HG03571 (cell line): Measurements from ENCODE around the gene ARHGAP27.
"Not testable (repeated sequence)": the region's sequence is repeated elsewhere in the genome, so short reads cannot be mapped to it uniquely, and the experiment has no call there.

Experiments used
- ATAC-seq: cut with Tn5 transposase; IDR thresholded peaks from one replicate; pipeline ENCODE4 v1.9.1; 2021; ENCODE audit not compliant: unreplicated experiment

The ARHGAP27 gene

DNA sequence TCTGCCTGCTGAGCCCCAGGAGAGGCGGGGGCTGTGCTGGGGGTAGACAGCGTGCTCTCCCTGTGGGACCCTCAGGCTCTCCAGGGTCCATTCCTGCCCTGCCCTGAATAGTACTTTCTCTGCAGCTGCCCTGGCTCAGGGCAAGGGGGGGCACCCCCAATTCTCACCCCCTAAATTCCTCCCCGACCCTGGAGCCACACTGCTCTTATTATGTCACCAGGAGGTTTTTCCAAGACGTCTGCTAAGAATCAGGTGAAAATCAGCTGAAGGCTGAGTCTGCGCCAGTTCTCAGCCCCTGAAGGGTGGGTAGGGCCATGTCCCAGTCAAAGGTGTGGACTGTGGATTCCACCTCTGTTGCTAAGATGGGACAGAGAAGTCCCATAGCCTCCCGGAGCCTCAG lies 66.0 kb downstream of the ARHGAP27 start:
- no peak for ATAC-seq

DNA sequence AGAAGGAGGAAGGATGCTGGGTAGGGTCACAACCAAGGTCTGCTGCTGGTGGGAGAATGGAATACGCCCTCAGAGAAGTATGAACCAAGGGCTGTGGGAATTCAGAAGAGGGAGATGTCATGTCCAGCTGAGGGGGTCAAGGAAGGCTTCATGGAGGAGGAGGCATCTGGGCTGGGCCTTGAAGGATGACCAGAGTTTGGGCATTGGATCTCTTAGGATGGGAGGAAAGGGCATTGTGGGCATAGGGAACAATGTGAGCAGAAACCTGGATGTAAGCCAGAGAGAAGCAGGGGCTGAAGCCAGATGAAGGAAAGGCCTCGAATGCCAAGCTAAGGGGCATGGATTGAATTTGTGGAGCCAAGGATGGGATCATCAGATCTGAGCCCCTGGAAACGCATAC lies 66.6 kb downstream of the ARHGAP27 start:
- no peak for ATAC-seq

DNA sequence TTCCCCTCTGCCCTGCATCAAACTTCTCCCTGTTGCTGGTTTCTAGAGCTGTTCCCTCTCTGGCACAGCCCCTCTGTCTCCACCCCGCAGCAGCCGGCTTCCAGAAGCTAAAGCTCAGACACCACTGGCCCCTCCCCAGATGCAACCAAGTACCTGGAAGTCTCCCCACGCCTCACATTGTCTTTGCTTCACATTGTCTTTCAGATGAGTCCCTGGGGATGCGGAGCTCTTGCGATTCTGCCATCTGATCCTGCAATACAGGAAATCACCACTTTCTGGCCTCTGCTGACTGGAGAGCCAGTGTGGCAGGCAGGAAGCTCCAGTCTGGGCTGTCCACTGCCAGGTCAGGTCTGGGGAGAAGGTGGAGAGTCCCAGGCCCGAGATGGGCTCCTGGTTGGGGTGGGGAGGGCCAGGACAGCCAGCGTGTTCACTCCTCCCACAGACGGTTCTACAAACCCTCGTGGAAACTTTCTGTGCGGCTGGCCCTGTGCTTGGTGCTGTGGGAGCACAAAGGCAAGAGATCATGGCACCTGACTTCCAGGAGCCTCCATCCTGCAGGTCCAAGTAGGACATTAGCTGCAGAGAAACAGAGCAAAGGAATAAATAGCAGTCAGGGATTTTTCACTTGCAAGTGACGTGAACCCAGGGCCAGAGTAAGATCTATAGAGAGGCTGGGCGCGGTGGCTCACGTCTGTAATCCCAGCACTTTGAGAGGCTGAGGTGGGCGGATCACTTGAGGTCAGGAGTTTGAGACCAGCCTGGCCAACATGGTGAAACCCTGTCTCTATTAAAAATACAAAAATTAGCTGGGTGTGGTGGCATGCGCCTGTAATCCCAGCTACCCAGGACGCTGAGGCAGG lies 67.9 kb downstream of the ARHGAP27 start:
- no peak for ATAC-seq

DNA sequence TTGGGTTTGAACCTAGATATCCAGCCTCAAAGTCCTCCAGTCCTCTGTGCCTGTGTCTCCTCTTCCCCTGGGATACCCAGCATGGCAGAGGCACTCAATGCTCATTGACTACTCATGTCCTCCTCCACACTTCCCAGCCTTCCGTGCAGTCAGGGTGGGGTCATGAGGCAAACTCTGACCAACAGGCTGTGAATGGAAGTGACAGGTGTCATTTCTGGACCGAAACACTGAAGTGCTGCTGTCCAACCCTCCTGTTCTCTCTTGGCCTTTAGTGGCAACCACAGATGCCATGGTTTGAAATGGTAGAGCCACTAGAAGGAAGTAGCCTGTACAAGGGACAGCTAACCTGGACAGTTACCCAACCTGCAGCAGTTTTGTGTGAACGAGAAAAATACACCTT lies 69.2 kb downstream of the ARHGAP27 start:
- no peak for ATAC-seq

DNA sequence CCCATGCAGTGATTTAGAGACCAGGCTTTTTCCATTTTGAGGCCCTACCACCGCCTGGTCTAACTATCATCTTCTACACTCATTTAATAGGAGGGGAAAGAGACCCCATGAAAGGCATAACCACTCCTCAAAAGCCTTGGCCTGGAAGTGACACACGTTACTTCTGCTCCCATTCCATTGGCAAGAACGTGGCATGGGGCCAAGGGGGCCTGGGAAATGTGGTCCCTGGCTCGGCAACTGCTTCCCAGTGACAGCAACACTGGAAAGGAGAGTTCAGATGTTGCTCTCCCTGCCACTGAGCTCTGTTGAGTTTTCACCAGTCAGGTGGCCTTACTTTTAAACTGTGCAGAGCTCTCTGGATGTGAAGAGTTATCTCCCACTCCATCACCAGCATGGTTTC lies 70.7 kb downstream of the ARHGAP27 start:
- no peak for ATAC-seq

DNA sequence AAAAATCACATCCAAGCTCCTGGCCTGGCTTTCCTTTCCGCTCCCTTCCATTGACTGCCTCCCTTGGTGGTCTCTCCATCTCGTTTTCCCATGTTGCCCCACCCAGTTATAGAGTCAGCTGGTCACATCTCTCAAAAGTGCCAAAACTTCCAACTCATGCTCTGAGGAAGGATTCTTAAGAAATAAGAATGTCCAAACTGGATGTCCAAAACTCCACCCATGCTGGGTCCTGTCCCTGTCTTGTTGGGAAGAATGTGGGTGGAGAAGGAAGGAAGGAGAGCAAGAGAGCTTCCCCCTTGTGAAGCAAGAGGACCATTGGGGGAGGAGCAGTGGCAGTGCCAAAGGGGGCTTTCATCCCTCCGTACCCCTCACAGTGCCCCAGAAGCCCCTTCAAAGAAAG lies 71.2 kb downstream of the ARHGAP27 start:
- no peak for ATAC-seq

DNA sequence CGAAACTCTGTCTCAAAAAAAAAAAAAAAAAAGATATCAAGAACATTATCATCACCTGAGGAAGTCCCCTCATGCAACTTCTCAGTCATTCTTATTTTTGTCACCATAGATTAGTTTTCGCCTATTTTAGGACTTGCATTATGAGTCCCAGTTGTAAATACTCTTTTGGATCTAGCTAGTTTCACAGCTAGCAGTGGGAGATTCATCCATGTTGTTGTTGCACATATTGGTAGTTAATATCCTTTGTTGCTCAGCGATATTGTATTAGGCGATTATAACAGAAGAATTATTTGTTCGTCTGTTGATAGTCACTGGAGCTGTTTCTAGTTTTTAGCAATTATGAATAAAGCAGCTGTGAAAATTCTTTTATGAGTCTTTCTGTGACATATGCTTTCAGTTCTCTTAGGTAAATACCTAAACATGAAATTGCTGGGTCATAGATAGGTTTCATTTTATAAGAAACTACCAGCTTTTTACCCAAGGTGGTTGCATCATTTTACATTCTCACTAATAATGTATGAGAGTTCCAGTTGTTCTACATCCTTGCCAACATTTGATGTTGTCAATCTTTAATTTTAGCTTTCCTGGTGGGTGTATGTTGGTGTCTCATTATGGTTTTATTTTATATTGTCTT lies 75.2 kb downstream of the ARHGAP27 start:
- no peak for ATAC-seq

DNA sequence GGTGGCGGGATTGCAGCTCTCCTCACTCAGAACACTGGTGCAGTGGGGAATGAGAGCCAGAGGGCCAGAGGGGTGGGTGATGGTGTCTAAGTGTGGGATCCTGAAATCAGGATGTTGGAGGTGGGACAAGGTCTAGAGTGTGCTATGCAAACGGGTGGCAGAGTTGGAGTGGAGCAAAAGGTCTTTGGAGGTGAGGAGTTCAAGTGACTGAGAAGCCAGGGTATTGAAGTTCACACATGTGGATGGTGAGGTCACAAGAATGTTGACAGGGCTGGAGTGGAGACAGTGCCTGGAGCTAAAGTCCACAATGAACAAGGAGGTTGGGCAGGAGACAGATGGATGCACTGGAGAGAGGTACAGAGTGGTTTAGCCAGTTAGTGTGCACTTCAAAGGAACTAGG lies 77.6 kb downstream of the ARHGAP27 start:
- ATAC-seq: no peak

DNA sequence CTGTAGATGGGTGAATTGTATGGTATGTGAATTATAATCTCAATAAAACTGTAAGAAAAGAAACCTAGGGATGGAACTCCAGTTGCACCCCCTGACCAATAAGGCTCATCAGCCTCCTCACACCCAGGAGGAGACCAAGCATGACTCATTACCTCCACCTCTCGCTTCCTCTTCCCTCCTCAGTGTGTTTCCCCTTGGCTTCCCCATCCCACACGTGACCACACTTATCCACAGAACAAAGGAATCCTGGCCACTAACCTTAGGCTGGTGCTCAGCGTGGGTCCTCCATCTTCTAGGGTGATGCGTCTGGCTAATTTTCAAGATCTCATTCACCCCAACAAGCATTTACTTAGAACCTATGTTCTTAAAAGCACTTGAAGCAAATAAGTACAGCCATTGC lies 79.6 kb downstream of the ARHGAP27 start:
- no peak for ATAC-seq

DNA sequence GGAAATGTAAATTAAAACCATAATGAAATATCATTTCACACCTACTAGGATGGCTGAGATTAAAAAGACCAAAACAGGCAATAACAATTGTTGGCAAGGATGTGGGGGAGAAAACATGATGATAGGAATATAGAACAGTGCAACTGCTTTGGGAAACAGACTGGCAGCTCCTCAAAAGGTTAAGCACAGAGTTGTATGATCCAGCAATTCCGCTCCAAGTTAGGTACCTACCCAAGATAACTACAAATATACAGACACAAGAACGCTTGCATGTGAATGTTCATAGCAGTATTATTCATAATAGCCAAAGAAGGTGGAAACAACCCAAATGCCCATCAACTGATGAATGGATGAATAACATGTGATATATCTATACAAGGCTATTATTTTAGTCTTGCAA lies 80.8 kb downstream of the ARHGAP27 start:
- no peak for ATAC-seq

DNA sequence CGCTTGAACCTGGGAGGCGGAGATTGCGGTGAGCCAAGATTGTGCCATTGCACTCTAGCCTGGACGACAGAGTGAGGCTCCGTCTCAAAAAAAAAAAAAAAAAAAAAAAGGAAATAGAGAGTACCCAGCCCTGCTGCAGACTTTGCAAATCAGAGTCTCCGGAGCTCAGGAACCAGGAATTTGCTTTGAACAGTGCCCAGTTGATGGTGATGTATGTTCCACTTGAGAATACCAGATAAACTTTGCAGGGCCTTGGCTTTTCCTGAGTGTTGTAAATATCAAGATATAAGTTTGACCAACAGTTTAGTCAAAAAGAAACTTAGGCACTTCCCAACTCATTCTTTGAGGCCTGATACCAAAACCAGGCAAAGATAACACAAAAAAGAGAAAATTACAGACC lies 85.2 kb downstream of the ARHGAP27 start:
- ATAC-seq: no peak

DNA sequence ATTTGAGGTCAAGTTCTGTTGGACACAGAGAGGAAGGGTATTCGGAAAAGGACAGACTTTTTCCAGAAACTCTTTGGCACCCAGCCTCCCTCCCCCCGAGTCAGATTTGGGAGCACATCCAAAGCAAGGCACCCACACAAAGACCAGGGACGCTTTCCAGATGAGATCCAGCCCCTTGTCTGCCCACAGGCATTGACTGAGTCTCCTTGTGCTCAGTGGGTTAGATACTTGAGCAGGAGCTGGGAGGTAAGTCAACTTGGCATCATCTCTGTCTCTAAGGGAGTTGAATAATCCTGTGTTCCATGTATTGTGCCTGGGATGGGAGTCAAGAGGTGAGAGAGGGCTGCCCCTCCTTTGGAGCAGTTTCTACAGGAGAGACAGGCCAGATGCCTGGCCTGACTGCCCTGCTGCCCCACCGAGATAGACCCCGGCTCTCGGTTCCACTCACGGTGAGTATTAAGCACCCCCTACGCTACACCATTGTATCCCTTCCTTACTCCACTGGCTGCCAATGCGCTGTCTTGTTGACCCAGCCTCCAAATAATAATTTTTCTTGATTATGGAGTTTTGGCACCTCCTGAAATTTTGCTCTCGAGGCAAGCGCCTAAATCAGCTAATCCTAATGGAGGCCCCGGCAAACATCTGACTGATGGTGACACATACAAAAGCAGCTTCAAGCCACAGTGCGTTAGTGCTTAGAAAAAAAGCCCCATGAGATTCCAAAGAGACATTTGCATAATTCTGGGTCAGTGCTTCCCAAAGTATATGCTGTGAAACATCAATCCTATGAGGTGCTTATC lies 86.3 kb downstream of the ARHGAP27 start:
- no peak for ATAC-seq

DNA sequence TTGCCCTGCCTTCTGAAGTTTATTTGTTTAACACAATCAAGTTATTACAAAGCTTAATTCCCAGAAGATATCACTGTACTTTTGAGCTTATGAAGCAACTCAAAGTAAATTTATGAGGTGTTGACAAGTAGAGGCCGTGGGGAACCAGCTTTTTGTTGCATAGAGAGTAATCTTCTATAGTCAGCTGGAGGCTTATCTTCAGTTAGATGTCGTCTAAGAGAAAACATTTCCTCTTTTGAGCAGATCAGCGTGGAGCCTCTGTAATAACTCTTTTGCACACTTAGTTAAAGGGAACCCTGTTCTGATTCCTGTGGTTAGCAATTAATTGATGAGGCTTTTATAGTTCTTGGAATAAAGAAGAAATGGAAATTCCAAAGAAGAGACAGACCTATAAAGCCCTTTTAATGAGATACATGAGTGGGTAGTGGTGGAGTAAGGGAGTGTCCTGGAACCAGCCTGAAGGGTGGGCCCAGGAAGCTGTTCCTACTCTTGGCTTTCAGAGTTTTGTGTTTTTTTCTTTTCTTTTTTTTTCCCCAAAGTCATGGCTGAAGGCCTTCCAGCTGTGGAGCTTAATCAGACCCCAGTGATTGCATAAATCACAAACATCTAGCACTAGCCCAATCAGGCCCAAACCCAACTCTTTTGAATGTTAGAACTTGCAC lies 87.0 kb downstream of the ARHGAP27 start:
- no peak for ATAC-seq

DNA sequence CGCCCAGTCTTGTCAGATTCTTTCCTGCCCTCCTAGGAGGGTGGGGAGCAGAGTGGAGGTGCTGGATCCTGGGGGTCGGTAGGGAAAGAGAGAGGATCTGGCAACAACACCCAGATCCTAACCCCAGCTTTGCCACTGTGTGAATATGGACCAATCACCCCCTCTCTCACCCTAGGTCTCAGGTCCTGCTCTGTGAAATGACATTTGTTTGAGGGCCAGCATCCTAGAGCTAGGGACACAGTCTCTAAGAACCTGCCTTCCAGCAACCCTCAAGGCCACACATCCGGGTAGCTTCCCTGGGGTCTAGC lies 87.5 kb downstream of the ARHGAP27 start:
- ATAC-seq: no peak

DNA sequence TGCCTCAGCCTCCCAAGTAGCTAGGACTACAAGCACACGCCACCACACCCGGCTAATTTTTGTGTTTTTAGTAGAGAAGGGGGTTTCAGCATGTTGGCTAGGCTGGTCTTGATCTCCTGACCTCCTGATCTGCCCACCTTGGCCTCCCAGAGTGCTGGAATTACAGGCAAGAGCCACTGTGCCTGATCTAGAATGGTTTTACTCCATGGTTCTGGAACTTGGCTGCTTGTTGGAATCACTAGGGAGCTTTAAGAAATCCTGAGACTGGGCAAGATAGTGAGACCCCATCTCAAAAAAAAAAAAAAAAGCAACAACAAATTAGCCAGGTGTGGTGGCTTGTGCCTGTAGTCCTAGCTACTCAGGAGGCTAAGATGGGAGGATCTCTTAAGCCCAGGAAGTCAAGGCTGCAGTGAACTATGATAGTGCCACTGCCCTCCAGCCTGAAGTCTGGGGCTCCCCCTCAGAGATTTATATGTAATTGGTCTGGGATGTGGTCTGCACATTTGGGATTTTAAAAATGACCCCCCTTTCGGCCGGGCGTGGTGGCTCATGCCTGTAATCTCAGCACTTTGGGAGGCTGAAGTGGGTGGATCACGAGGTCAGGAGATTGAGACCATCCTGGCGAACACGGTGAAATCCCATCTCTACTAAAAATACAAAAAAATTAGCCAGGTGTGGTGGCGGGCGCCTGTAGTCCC lies 88.6 kb downstream of the ARHGAP27 start:
- not testable (repeated sequence) for ATAC-seq
